Adipocyte (in vitro differentiated cells): ENCODE data around the gene RND1.
A peak's percentile ranks its signal among the peaks of the same experiment; 100 is the strongest.

Experiments
- DNase-seq: peaks from one replicate; pipeline ENCODE4 v3.0.0-alpha.2; 2015; ENCODE audit warnings: low read depth
- H3K27me3 ChIP-seq: replicated peaks from 2 replicates; pipeline ENCODE4 v1.7.0; 2013; ENCODE audit warnings: mild to moderate bottlenecking, low read length, moderate library complexity; ENCODE audit not compliant: control insufficient read depth, insufficient read depth
- H3K36me3 ChIP-seq: 2 replicates; pipeline ENCODE4 v1.7.0; 2013; ENCODE audit warnings: low read length, mild to moderate bottlenecking, moderate library complexity; ENCODE audit not compliant: control insufficient read depth, insufficient read depth, severe bottlenecking
- H3K4me1 ChIP-seq: 2 replicates; pipeline ENCODE4 v1.7.0; 2013; ENCODE audit warnings: mild to moderate bottlenecking, low read length, moderate library complexity; ENCODE audit not compliant: control insufficient read depth, insufficient read depth
- H3K4me3 ChIP-seq: 2 replicates; pipeline ENCODE4 v1.7.0; 2013; ENCODE audit warnings: mild to moderate bottlenecking, low read length, moderate library complexity
- H3K9ac ChIP-seq: 2 replicates; pipeline ENCODE4 v1.7.0; 2013; ENCODE audit warnings: mild to moderate bottlenecking, low read length, moderate library complexity
- H3K9me3 ChIP-seq: 2 replicates; pipeline ENCODE4 v1.7.0; 2013; ENCODE audit warnings: mild to moderate bottlenecking, low read length, moderate library complexity; ENCODE audit not compliant: control insufficient read depth

Gene RND1

DNA sequence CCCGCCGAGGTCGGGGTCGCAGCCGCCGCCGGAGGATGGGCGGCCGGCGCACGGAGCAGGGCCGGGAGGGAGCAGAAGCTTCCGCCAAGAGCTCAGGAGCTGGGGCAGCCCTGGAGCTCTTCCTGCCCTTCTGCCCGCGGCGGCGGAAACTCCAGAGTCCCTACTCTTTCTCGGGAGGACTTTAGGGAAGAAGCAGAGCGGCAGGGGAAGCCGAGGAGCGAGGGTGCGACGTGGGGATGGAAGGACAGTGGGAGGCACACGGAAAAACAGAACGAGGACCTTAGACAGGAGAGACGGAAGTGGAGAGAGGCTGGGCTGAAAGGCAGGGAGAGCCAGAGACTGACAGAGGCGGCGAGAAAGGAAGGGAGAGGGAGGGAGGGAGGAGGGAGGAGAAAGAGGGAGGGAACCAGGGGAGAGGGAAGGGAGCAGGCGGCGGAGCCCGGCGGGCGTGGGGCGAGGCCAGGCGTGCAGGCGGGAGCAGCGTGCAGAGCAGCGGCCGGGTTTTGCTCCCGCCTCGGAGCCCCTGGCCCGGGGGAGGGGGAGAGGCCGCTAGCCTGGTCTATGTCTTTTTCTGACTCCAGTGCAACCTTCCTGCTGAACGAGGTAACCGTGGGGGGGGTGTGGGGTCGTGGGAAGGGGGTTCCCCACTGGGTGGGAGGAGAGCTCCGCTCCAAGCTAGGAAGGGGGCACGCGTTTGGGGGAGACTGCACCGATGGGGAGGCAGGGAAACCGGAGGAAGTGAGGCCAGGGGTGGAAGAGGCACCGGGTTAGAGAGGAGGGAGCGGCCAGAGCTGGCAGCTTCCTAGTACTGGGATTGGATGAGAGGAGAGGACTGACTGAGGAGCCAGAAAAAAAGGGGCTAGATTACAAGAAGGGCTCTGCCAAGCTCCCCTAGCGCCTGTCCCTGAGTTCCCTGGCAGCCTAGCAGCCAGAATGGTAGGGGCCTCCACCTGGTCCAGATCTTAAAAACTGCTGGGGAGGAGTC is 50.3 kb downstream of the RND1 start:
- Histone ChIP-seq H3K4me1 (peaks cover 44% of the 10 kb centered on the region), H3K36me3 (no peaks in the 10 kb centered on the region), H3K4me3 (peak overlapping the region; percentile 91), H3K9me3 (no peaks in the 10 kb centered on the region), H3K27me3 (no peaks in the 10 kb centered on the region), H3K9ac (peak overlapping the region; percentile 94)
- DNase-seq, result peak; percentile 93

DNA sequence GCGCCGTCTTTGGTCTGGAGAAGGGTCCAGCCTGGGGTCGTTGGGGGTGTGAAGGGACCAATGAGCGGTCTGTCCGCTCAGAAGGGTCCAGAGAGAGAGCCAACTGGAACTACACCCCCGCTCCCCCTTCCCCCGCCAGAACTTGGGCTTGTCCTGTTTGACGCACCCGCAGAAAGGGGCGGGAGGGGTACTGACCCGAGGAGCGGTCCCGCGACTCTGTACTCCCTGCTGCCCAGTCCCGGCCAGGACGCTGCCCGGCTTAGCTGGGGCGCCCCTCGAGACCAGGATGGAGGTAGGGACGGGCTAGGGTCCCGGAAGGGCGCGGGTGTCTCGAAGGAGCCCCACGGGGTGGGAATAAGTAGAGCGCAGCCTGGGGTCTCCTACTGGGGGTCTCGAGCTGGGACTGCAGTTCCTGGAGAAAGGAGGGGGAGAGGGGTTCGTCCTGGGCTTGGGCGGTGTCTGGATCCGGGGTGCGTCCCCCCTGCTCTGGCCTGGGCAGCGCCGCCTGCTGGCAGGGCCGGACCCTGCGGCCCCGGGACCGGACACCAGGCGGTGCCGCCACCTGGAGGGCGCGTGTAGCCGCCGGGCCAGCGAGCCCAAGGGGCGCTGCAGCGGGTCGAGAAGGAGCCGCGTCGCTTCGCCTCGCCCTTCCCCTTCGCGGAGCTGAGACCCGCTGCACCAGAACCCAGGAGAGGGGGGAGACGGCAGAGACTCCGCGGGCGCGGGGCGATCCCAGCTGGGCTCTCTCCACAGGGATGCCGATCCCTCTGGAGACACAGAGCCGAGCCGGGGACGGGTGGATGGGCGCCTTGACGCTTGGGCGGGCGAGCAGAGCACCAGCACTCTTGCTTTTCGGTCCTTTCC is 51.2 kb downstream of the RND1 start:
- H3K4me3 ChIP-seq, result peak overlapping the region; percentile 91
- peak; percentile 95 for DNase-seq
- H3K9me3 ChIP-seq, result no peaks in the 10 kb centered on the region
- peaks cover 46% of the 10 kb centered on the region for H3K4me1 ChIP-seq
- no peaks in the 10 kb centered on the region for H3K27me3 ChIP-seq
- peak overlapping the region; percentile 94 for H3K9ac ChIP-seq
- no peaks in the 10 kb centered on the region for H3K36me3 ChIP-seq

DNA sequence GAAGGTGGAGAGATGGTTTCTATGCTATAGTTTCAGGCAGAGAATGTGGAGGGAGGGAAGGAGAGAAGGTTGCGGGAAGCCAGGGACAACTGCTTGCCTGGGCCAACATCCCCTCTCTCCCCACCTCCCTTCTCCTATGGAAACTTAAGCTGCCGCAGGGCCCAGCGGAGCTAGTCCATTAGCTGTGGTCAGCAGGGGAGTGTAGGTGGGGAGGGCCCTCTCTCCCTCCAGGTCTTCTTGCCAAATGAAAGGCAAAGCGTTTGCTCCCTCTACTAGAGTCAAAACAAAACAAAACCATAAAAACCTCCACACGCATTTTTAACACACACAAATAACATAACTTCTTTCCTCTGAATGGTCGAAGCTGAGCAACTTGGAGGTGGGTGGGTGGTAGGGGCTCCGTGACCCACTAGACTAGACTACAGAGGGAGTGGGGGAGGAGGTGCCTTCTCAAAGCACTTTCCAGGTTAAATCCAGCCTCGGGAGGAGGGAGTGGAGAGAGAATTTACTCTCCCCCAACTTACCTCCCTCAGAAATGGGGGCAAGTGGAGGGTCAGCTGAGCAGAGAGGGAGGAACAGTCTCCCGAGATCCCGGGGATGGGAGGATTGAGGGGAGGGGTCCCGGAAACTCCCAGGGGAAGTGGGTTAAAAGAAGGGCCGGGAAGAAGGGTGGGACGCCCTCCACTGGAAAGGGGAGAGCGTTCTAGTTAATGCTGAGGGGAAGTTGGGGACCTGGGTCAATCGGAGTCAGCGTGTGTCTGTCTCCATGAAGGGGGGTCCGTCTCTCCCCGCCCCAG is 52.0 kb downstream of the RND1 start:
- peaks cover 46% of the 10 kb centered on the region for H3K4me1 ChIP-seq

DNA sequence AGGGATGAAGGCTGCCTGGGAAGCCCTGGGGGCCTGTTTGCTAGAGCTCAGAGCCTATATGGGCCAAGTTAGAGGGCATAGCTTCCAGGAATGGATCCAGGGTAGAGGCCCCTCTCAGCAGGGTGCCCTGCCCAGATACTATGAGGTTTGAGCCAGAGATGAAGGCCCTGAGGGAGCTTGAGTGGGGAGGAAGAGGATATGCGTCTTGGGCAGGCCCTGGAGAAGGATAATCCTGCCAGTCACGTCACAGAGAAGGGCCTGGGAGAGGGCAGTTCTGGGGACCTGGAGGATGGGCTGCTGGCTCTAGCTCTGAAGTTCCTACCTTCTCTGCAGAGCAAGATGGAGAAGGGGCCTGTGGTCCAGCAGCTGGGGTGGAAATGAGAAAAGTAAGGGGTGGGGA is 53.3 kb downstream of the RND1 start:
- peak overlapping the region; percentile 17 for H3K9ac ChIP-seq
- peak; percentile 59 for DNase-seq
- no peaks in the 10 kb centered on the region for H3K36me3 ChIP-seq
- peaks cover 39% of the 10 kb centered on the region for H3K4me1 ChIP-seq
- no peaks in the 10 kb centered on the region for H3K27me3 ChIP-seq
- no peak overlapping the region for H3K4me3 ChIP-seq
- H3K9me3 ChIP-seq, result no peaks in the 10 kb centered on the region

More for the DNA sequence above, 52.0 kb downstream of the RND1 start:
- Histone ChIP-seq H3K27me3 (no peaks in the 10 kb centered on the region), H3K9ac (peak overlapping the region; percentile 94), H3K36me3 (no peaks in the 10 kb centered on the region), H3K4me3 (peak overlapping the region; percentile 91), H3K9me3 (no peaks in the 10 kb centered on the region)
- peak; percentile 56 for DNase-seq

DNA sequence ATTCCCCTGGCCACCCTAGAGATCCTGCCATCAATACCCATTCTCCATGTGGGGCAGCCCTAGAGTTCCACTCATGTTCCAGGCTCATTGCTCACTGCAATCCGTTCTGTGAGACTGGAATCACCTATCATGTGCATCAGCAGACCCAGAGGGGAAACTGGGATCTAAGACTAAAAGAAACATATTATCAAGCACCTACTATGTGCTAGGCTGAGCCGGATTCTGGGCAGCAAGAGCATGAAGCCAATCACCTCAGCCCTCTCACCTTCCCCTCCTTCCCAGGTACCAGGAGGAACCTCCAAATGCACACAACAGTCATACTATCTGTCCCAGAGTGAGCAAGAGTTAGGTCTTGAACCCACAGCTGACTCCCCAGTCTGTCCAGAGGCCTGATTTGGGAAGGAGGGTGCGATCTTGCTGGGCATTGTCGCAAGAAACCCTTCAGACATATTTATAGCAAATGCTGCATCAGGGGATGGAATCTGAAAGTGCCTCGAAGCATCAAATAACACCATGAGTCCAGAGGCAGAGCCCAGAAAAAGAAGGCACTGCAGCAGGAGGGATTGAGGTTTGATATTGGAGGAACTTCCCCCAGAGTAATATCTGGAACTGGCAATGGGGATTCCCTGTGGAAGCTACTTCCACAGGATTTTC is 54.1 kb downstream of the RND1 start:
- H3K9ac ChIP-seq, result peak overlapping the region; percentile 17
- H3K27me3 ChIP-seq, result no peaks in the 10 kb centered on the region
- peak; percentile 17 for DNase-seq
- H3K4me1 ChIP-seq, result peaks cover 39% of the 10 kb centered on the region
- H3K4me3 ChIP-seq, result no peak overlapping the region
- H3K9me3 ChIP-seq, result no peaks in the 10 kb centered on the region
- no peaks in the 10 kb centered on the region for H3K36me3 ChIP-seq

DNA sequence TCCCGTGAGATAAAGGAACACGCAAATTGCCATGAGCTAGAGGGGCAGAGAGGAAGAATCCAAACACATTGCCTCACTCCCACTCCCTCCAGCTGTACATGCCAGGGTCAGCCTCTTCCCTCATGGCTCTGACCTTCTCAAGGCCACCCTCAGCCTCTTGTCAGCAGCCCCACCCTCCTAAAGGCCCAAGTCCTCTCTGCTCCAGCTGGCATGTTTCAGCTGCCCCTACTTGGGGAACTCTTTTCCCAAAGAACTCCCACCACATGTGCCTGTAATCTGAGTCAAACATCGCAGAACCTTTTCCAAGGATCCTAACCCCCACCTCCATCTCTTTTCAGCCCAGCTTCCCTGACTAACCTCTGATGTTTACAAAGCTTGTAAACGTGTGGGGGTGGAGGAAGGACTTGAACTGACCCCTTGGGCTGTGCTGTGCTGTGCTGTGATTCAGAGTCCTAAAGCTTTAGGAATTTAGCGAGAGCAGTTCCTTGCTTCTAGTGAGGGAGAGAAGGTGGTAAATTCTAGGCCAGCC is 54.7 kb downstream of the RND1 start:
- Histone ChIP-seq H3K4me3 (no peak overlapping the region), H3K27me3 (no peaks in the 10 kb centered on the region), H3K36me3 (no peaks in the 10 kb centered on the region), H3K9ac (peak overlapping the region; percentile 17), H3K4me1 (peaks cover 33% of the 10 kb centered on the region), H3K9me3 (no peaks in the 10 kb centered on the region)
- DNase-seq, result peak; percentile 83

DNA sequence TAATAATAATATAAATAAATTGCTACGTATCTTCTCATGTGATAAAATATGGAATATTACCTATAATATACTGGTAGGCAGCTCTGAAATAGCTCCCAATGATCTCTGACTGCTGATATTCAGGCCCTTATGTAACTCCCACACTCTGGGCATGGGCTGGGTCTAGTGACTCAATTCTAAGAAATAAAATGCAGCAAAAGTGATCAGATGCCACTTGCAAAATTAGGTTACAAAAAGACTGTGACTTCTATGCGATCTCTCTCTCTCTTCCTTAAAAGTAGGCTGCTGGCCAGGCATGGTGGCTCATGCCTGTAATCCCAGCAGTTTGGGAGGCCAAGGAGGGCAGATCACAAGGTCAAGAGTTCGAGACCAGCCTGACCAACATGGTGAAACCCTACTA is 57.7 kb downstream of the RND1 start:
- no peaks in the 10 kb centered on the region for H3K27me3 ChIP-seq
- DNase-seq, result no peak
- no peaks in the 10 kb centered on the region for H3K36me3 ChIP-seq
- no peak overlapping the region for H3K4me3 ChIP-seq
- H3K9me3 ChIP-seq, result no peaks in the 10 kb centered on the region
- H3K4me1 ChIP-seq, result peaks cover 23% of the 10 kb centered on the region
- no peak overlapping the region for H3K9ac ChIP-seq
